HG02610 (cell line): Measurements from ENCODE around the gene P2RY1.

ENCODE experiments used
- ATAC-seq: cut with Tn5 transposase; IDR thresholded peaks from one replicate; pipeline ENCODE4 v1.9.1; 2021; ENCODE audit warnings: mild to moderate bottlenecking, moderate library complexity; ENCODE audit not compliant: unreplicated experiment

Gene P2RY1

GRCh38 chr3:152834776-152835600 lies at the start of gene P2RY1:
Gene P2RY1 (plus strand): TSS chr3:152835131. CDS start chr3:152835783, 652 bp downstream.
- peak; percentile 90 for ATAC-seq

GRCh38 chr3:152786977-152787681 lies 47.8 kb upstream of the P2RY1 start:
- no peak for ATAC-seq

- ATAC-seq = no peak
These were observed 44.1 kb upstream of the P2RY1 start for GRCh38 chr3:152790651-152791387.

- ATAC-seq = no peak
These were observed 41.0 kb upstream of the P2RY1 start for GRCh38 chr3:152793969-152794368.

- no peak for ATAC-seq
These were observed 37.0 kb upstream of the P2RY1 start for GRCh38 chr3:152797751-152798432.

GRCh38 chr3:152811974-152812760 lies 22.8 kb upstream of the P2RY1 start:
- no peak for ATAC-seq

GRCh38 chr3:152817400-152817799 lies 17.5 kb upstream of the P2RY1 start:
- no peak for ATAC-seq

GRCh38 chr3:152818027-152818426 lies 16.9 kb upstream of the P2RY1 start:
- no peak for ATAC-seq

- no peak for ATAC-seq
These were observed 11.8 kb upstream of the P2RY1 start for GRCh38 chr3:152823173-152823572.

- no peak for ATAC-seq
These were observed 11.2 kb upstream of the P2RY1 start for GRCh38 chr3:152823781-152824180.

- ATAC-seq = no peak
These were observed 9.4 kb upstream of the P2RY1 start for GRCh38 chr3:152825566-152825965.

- no peak for ATAC-seq
These were observed 8.5 kb upstream of the P2RY1 start for GRCh38 chr3:152826476-152826875.

GRCh38 chr3:152827313-152827712 lies 7.6 kb upstream of the P2RY1 start:
- ATAC-seq = no peak

GRCh38 chr3:152828075-152828840 lies 6.7 kb upstream of the P2RY1 start:
- no peak for ATAC-seq

- no peak for ATAC-seq
These were observed 4.7 kb upstream of the P2RY1 start for GRCh38 chr3:152830245-152830644.

- ATAC-seq = no peak
These were observed 2.9 kb upstream of the P2RY1 start for GRCh38 chr3:152832046-152832445.

- no peak for ATAC-seq
These were observed 1.8 kb upstream of the P2RY1 start for GRCh38 chr3:152833089-152833488.

GRCh38 chr3:152834191-152834775 lies 648 bp upstream of the P2RY1 start:
- no peak for ATAC-seq

GRCh38 chr3:152835601-152836102 lies 721 bp downstream of the P2RY1 start:
- ATAC-seq = peak; percentile 17
